Activated T-cell treated with anti-CD3 and anti-CD28 coated beads, Interleukin-2, amount 50 U/mL, for 24 hours (primary cell): ENCODE measurements around the gene PCDHGA3.
"Not testable (repeated sequence)": the region's sequence is repeated elsewhere in the genome, so short reads cannot be mapped to it uniquely, and the experiment has no call there.

Experiments used
- DNase-seq: peaks from one replicate; pipeline ENCODE4 v3.0.0-alpha.2; 2020
- H3K27ac Mint-ChIP-seq: 2 replicates; pipeline ENCODE4 v1.8.0; 2020; ENCODE audit warnings: mild to moderate bottlenecking, mixed read lengths
- H3K27me3 Mint-ChIP-seq: 2 replicates; pipeline ENCODE4 v1.8.0; 2020; ENCODE audit warnings: mixed read lengths
- H3K36me3 Mint-ChIP-seq: 2 replicates; pipeline ENCODE4 v1.8.0; 2020; ENCODE audit warnings: low read depth, mixed read lengths
- H3K4me1 Mint-ChIP-seq: 2 replicates; pipeline ENCODE4 v1.8.0; 2020; ENCODE audit warnings: low read depth, mixed read lengths
- H3K4me3 Mint-ChIP-seq: 2 replicates; pipeline ENCODE4 v1.8.0; 2020; ENCODE audit warnings: mild to moderate bottlenecking, moderate library complexity, mixed read lengths
- H3K9me3 Mint-ChIP-seq: 2 replicates; pipeline ENCODE4 v1.8.0; 2020; ENCODE audit warnings: mixed read lengths

PCDHGA3 gene

DNA sequence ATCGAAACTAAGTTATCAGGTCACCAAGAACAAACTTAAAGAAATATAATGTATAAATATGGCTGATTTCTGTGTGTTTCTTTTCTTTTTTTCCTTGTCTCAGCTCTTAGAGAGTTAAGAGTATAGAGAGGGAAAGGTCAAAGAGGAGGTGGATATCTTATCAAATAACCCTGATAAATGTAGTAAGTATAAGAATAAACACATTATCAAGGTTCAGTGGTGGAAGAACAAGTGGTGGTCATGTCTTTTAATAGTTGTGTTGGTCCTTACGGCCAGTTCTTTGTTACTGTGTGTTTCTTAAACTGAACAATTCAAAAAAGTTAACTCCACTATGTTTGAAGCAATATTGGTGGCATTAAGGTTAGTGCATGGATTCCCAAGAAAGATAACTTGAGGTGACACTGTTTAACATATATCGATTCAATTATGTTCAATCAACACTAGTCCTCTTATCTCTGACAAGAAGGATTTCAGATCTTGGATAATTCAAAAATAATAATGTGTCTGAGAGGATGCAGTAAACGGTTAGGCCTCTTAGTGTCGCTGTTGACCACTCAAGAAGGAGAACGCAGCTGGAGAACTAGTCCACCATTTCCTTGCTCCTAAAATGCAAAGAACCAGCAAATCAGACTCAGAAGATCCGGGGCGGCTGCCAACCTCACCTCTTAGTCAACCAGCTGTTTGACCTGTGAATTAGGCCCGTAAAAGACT, at the start of gene PCDHGA3:
Gene PCDHGA3 (plus strand): TSS at position 588 of the 711 bp plus-strand sequence. CDS start 205 bp downstream, outside the sequence.
- Mint-ChIP-seq H3K36me3 (peaks cover 23% of the 10 kb centered on the region), H3K4me1 (peaks cover 4% of the 10 kb centered on the region), H3K9me3 (peaks cover 63% of the 10 kb centered on the region), H3K27me3 (peaks cover 92% of the 10 kb centered on the region), H3K27ac (no peak within 1 kb of the TSS), H3K4me3 (peak within 1 kb of the TSS; percentile 48)
- no peak for DNase-seq

DNA sequence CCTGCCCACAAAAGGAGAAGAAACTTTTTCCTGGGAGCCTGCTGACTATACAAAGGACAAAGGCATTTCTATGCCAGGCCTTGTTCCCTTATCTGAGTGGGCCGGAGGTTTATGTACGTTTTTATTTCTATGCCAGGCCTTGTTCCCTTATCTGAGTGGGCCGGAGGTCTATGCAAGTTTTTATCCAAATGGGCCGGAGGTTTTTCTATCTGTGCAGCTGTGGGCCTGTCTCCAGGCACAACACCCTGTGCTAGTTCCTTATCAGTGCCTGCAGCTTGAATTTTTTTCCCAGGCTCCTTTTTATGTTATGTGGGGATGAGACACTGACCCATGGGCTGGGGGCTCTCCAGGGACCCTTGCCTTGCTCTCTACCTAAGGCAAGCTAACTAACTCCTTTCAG, 45.3 kb upstream of the PCDHGA3 start:
- peaks cover 56% of the 10 kb centered on the region for H3K9me3 Mint-ChIP-seq
- H3K27ac Mint-ChIP-seq = no peak overlapping the region
- no peak for DNase-seq
- no peaks in the 10 kb centered on the region for H3K4me1 Mint-ChIP-seq
- no peaks in the 10 kb centered on the region for H3K27me3 Mint-ChIP-seq
- H3K36me3 Mint-ChIP-seq = peaks cover 78% of the 10 kb centered on the region
- H3K4me3 Mint-ChIP-seq = no peak overlapping the region

DNA sequence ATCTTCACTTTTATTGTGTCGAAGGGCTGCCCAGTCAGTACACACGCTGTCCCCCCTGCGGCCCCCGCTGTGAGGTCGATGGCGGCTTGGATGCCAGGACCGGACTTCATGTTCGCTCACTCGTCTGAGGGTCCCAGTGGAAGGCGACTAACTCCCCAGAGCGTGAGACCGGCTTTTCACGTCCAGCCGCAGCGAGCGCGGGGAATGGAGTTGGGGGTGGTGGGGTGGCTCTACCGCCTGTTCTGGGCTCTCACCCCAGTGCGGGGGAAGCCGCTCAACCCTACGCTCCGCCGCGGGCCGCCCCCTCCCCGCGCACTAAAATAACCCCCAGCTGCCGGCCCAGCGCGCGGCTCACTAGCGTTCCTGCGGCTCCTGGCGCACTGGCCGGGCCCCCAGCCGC, 39.9 kb upstream of the PCDHGA3 start, which contains the start of gene SLC25A2:
Gene SLC25A2 (minus strand): TSS at position 294 of the 400 bp plus-strand sequence. CDS start 184 bp downstream, at position 110.
- H3K9me3 Mint-ChIP-seq = peaks cover 60% of the 10 kb centered on the region
- H3K36me3 Mint-ChIP-seq = peaks cover 69% of the 10 kb centered on the region
- no peak for DNase-seq
- H3K4me1 Mint-ChIP-seq = no peaks in the 10 kb centered on the region
- no peak within 1 kb of the TSS for H3K27ac Mint-ChIP-seq
- no peak within 1 kb of the TSS for H3K4me3 Mint-ChIP-seq
- H3K27me3 Mint-ChIP-seq = no peaks in the 10 kb centered on the region

DNA sequence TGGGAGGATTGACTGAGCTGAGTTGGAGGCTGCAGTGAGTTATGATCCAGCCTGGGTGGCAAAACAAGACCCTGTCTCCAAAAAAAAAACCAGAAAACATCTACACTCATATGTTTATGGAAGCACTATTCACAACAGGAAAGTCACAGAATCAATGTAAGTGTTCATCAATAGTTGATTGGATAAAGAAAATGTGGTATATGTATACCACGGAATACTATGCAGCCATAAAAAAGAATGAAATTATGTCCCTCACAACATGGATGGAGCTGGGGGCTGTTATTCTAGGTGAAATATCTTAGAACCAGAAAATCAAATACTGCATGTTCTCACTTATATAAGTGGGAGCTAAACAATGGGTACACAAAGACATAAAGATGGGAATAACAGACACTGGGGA, 37.0 kb upstream of the PCDHGA3 start:
- peaks cover 65% of the 10 kb centered on the region for H3K36me3 Mint-ChIP-seq
- H3K9me3 Mint-ChIP-seq = peaks cover 62% of the 10 kb centered on the region
- no peaks in the 10 kb centered on the region for H3K4me1 Mint-ChIP-seq
- no peak for DNase-seq
- H3K4me3 Mint-ChIP-seq = no peak overlapping the region
- H3K27me3 Mint-ChIP-seq = no peaks in the 10 kb centered on the region
- H3K27ac Mint-ChIP-seq = no peak overlapping the region

DNA sequence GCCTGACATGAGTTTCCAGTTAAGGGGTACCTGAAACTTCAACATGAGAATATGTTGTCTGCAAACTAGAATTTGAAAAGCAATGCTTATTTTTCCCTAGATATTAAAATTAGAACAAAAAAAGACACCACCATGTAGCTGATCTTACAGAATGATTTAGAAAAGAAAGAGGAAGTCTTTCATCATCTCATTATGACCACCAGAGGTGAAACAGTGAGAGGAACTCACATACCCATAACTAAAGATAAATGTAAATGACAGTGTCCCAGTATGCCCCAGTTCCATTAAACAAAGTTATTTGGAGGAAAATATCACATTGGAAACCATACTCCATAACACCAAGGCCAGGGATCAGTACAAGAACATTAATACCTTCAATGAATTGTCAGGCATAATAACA, 29.9 kb upstream of the PCDHGA3 start:
- peaks cover 9% of the 10 kb centered on the region for H3K4me1 Mint-ChIP-seq
- H3K27ac Mint-ChIP-seq = no peak overlapping the region
- H3K27me3 Mint-ChIP-seq = no peaks in the 10 kb centered on the region
- peaks cover 63% of the 10 kb centered on the region for H3K9me3 Mint-ChIP-seq
- no peak for DNase-seq
- H3K36me3 Mint-ChIP-seq = peaks cover 85% of the 10 kb centered on the region
- no peak overlapping the region for H3K4me3 Mint-ChIP-seq

DNA sequence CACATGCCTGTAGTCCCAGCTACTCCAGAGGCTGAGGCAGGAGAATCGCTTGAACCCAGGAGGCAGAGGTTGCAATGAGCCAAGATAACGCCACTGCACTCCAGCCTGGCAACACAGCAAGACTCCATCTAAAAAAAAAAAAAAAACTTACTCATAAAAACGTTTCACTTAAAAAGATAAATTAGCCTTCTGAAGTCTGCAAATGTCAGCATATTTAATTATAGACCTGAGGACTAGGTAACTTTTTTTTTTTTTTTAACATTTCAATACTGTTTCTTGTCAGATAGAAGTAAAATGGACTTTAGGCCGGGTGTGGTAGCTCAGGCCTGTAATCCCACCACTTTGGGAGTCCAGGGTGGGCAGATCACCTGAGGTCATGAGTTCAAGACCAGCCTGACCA, 26.7 kb upstream of the PCDHGA3 start:
- not testable (repeated sequence) for DNase-seq, H3K27ac Mint-ChIP-seq, H3K4me3 Mint-ChIP-seq, H3K27me3 Mint-ChIP-seq
- H3K4me1 Mint-ChIP-seq = peaks cover 33% of the 10 kb centered on the region
- peaks cover 68% of the 10 kb centered on the region for H3K9me3 Mint-ChIP-seq
- H3K36me3 Mint-ChIP-seq = peaks cover 99% of the 10 kb centered on the region

DNA sequence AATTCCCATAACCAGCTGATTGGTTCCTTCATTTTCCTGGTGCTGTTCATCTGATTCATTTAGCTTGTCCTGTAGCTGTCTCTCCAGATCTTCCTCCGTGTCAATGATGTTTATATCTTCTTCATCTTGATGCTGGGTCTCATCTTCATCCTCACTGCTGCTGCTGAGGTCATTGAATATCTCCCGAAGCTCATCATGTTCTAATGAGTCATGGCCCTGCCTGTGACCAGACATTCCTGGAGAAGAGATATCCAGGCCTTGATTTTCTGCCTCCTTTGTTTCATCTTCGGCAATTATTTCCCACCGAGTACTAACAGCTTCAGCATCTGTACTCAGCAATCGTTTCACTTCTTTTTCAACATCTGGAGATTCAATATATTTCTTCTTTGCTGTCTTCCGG, 24.4 kb upstream of the PCDHGA3 start:
- Mint-ChIP-seq H3K27ac (peak overlapping the region; percentile 26), H3K36me3 (peaks cover 83% of the 10 kb centered on the region), H3K9me3 (peaks cover 66% of the 10 kb centered on the region)

DNA sequence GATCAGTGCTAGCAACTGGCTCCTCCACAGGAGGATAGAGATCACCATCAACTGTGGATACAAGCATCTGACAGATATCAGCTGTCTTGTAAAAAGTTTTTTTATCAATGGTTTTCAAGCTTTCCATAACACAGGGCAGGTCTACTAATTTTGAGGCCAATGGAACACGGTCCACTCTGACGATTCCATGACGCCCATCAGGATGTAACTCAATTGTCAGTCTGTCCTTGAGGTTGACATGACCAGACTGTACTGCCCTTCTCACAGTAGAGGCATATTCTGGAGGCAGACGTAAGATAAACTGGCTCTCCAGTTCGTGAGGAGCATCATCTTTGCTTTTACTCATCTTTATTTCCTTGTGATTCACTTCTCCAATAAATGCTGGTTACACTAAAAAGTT, 23.9 kb upstream of the PCDHGA3 start:
- peak overlapping the region; percentile 99 for H3K27ac Mint-ChIP-seq
- H3K27me3 Mint-ChIP-seq = no peaks in the 10 kb centered on the region
- peak overlapping the region; percentile 98 for H3K4me3 Mint-ChIP-seq
- peaks cover 33% of the 10 kb centered on the region for H3K4me1 Mint-ChIP-seq
- no peak for DNase-seq
- peaks cover 78% of the 10 kb centered on the region for H3K36me3 Mint-ChIP-seq
- peaks cover 63% of the 10 kb centered on the region for H3K9me3 Mint-ChIP-seq

More for the DNA sequence above, 24.4 kb upstream of the PCDHGA3 start:
- no peak for DNase-seq
- Mint-ChIP-seq H3K4me1 (peaks cover 33% of the 10 kb centered on the region), H3K27me3 (no peaks in the 10 kb centered on the region), H3K4me3 (peak overlapping the region; percentile 98)

DNA sequence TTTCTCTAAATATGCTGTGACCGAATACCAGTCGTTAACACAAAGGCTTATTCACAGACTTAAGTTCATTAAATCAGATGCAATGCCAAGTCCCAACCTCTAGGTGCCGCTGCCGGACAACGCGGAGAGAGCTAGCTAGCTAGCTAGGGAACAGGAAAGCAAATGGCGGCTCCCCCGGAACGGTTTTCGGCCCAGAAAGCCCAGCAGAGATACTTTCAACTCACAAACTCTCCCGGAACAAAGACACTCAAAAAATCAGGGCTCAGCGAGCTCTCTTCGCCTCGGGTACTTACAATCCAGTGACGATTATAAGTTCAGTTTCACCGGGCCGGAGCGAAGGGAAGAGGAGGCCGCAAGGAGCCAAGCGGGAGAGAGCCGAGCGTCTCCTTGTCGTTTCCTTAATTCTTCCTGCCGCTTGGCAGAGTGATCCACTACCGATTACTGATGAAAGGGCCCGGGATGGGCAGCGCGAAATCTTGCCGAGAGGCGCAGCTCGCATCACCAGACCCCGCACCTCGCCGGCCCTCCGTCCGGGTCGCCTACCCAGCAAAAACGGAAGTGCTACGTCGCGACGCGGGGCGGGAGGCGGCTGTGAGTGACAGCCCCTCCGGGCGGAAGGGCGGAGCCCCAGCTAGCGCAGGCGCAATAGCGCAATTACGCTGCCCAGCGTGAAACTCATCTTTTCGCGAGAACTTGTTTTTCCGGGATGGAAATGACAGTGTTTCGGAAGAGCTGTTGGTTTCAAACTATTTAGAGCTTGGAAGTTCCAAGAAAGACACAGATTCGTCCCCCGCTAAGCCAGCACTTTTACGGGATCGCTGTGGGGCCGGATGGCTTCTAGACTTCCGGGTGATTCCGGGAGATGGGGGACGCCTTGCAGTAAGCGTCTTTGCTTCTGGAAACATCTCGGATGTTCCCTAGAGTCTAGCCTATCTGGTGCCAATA, 23.1 kb upstream of the PCDHGA3 start, which contains the start of gene TAF7:
Gene TAF7 (minus strand): TSS at position 560 of the 945 bp plus-strand sequence. CDS start 740 bp downstream, outside the sequence.
- H3K9me3 Mint-ChIP-seq = peaks cover 55% of the 10 kb centered on the region
- DNase-seq = peak; percentile 96
- peak within 1 kb of the TSS; percentile 98 for H3K4me3 Mint-ChIP-seq
- peaks cover 31% of the 10 kb centered on the region for H3K4me1 Mint-ChIP-seq
- H3K27me3 Mint-ChIP-seq = no peaks in the 10 kb centered on the region
- peaks cover 70% of the 10 kb centered on the region for H3K36me3 Mint-ChIP-seq
- H3K27ac Mint-ChIP-seq = peak within 1 kb of the TSS; percentile 99

DNA sequence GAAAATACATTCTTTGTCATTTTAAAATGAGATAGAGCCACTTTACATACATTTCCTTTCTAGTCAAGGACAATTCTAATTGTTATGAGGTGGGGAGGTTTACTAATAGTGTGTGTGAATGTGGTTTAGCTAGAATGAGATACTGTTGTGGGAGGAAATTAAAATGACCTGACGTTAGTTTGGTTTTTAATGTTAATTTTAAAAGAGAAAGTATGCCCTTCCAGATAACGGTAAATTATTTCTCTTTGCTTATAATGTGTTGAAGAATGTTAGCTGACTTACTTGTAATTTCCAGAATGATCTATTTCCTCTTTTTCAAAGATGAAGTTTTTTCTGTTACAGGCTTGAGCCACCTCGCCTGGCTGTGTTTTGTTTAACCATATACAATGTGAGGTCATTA, 21.4 kb upstream of the PCDHGA3 start:
- Mint-ChIP-seq H3K9me3 (peaks cover 53% of the 10 kb centered on the region), H3K4me1 (peaks cover 35% of the 10 kb centered on the region), H3K27me3 (peaks cover 11% of the 10 kb centered on the region), H3K36me3 (peaks cover 53% of the 10 kb centered on the region), H3K4me3 (no peak overlapping the region), H3K27ac (no peak overlapping the region)
- DNase-seq = no peak

DNA sequence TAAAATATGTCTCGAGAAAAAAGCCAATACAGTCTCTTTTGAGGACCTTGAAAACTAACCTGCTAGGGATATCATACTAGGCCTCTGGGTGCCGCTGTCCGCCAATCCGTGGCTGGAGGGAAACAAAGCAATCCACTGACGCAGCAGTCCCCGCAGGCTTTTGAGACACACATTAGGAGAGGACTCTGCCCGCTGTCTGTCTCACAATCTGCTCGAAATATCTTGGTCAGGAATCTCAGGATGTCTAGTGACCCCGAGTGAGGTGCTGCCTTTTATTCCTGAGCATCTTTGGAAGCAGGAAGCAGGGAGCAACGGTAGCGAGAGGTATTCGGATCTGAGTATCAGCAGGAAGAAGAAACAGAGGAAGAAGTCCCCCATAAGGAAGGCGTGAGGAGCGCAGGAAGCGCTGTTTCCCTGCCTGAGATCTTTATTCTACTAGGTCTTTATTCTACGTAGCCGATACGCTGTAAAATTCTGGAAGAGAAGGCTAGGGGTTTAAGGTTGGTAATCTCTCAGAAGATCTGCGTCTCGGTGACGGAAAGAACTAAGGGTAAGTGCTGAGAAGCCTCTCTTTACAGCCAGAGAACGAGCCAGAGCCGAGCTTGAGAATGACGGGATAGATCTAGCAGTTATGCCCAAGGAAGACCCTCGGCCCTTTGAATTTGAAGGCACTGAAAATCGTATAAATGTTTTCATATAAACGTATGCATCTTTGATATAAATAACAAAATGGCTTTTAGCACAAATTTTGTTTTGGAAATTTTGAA, 17.4 kb upstream of the PCDHGA3 start:
- Mint-ChIP-seq H3K4me3 (peak overlapping the region; percentile 84), H3K4me1 (peaks cover 8% of the 10 kb centered on the region), H3K9me3 (peaks cover 44% of the 10 kb centered on the region), H3K27ac (peak overlapping the region; percentile 80), H3K36me3 (peaks cover 23% of the 10 kb centered on the region), H3K27me3 (peaks cover 48% of the 10 kb centered on the region)
- DNase-seq = peak; percentile 72

DNA sequence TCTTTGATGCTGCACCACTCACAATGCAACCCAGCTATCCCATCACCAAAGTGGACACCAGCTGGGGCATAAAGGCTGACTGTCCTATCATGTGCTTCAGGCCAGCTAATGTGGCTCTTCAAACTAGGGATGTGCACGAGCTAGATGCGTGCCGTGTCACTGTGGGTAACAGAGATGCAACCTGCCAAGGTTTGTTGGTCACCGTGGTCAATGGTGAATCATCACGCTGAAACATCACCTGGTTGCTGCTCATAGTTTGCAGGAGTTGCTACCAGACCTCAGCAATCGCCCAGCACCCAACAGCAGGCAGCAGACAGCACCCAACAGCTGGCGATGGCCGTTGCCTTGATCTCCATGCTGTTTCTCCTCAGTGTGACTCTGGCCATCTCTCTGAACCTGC, 15.4 kb upstream of the PCDHGA3 start:
- no peak overlapping the region for H3K4me3 Mint-ChIP-seq

DNA sequence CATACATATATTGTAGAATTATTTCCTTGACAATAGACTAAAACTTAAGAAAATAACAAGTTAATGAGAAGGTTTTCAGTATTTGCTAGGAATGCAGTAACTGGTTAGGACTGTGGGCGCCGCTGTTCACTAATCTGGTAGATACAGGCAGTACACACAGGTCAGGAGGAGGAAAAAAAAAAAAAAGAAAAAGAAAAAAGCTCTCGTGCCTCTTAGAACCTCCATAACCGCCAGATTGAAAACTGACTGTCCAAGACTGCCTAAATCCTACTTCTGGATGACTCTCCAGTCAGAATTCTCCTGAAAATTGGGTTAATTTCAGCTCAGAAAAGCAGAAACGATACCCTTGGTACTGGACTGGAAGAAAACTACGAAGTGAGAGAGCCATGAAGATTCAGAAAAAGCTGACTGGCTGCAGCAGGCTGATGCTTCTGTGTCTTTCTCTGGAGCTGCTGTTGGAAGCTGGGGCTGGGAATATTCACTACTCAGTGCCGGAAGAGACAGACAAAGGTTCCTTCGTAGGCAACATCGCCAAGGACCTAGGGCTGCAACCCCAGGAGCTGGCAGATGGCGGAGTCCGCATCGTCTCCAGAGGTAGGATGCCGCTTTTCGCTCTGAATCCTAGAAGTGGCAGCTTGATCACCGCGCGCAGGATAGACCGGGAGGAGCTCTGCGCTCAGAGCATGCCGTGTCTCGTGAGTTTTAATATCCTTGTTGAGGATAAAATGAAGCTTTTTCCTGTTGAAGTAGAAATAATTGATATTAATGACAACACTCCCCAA, 13.1 kb upstream of the PCDHGA3 start, which contains the start of gene PCDHGA1:
Gene PCDHGA1 (plus strand): TSS at position 216 of the 782 bp plus-strand sequence.
- peaks cover 6% of the 10 kb centered on the region for H3K4me1 Mint-ChIP-seq
- peaks cover 23% of the 10 kb centered on the region for H3K36me3 Mint-ChIP-seq
- peaks cover 86% of the 10 kb centered on the region for H3K27me3 Mint-ChIP-seq
- peaks cover 52% of the 10 kb centered on the region for H3K9me3 Mint-ChIP-seq
- H3K27ac Mint-ChIP-seq = no peak within 1 kb of the TSS
- DNase-seq = no peak
- H3K4me3 Mint-ChIP-seq = peak within 1 kb of the TSS; percentile 12

More for the DNA sequence above, 15.4 kb upstream of the PCDHGA3 start:
- Mint-ChIP-seq H3K27ac (no peak overlapping the region), H3K4me1 (peaks cover 6% of the 10 kb centered on the region), H3K27me3 (peaks cover 65% of the 10 kb centered on the region), H3K36me3 (peaks cover 22% of the 10 kb centered on the region), H3K9me3 (peaks cover 45% of the 10 kb centered on the region)
- no peak for DNase-seq
